GM21526 (cell line): Measurements from ENCODE around the gene YBX1.

Source experiments
- ATAC-seq: cut with Tn5 transposase; IDR thresholded peaks from one replicate; pipeline ENCODE4 v1.9.1; 2021; ENCODE audit warnings: moderate library complexity; ENCODE audit not compliant: unreplicated experiment, low FRiP score

YBX1 gene

GRCh38 chr1:42733415-42734200, 51.4 kb downstream of the YBX1 start:
- ATAC-seq = no peak

- ATAC-seq = no peak
These were observed 52.2 kb downstream of the YBX1 start for GRCh38 chr1:42734201-42735035.

DNA sequence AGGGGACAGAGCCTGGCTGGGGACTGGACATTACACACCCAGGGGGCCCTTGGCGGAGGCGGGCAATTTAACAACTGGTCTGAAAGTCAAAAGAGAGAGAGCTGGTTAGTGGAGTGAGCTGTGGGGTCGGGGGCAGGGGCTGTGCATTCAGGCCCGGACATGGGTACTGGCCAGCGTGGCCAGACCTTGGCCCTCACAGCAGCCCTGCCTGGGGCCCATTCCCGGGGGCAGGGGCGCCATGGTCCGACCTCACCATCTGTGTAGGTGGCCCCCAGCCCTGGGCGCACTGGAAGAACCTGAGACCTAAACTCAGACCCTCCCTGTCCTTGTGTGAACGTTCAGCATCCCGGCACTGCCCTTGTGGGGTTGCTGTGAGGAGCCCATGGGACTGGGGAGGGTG, 52.8 kb downstream of the YBX1 start:
- ATAC-seq = no peak

DNA sequence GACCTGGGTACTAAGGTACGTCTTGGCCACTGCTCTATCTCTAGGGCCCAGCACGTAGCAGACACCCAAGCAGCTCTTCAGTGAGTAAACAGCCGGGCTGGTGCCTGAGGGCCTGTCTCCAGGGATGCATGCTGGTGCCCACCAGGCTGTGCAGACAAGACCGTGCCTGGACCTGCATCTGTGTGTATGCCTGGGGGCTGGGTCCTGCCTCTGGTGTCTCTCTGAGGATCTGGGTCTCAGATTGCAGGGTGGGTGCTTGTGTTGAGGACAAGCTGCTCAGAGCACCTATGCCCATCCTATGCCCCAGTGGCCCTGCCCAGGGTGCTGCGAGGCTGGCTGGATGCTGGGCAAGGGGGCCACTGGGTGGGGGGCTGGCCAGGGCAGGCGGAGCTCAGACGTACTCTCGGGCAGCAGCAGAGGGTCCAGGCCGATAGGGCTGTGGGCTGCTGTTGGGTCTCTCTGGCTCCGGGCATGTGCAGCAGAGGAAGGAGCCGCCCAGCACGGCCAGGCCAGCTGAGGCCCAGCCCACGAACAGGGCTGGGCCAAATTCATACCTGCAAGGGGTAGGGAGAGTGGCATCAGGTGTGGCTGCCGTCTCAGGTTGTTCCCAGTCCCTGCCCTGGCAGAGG, 53.4 kb downstream of the YBX1 start:
- ATAC-seq = no peak

GRCh38 chr1:42736152-42736551, 53.9 kb downstream of the YBX1 start:
- ATAC-seq = no peak

GRCh38 chr1:42736571-42737200, 54.5 kb downstream of the YBX1 start:
- ATAC-seq = no peak

- no peak for ATAC-seq
These were observed 55.0 kb downstream of the YBX1 start for GRCh38 chr1:42737257-42737656.

- ATAC-seq = no peak
These were observed 55.9 kb downstream of the YBX1 start for GRCh38 chr1:42737986-42738677.

GRCh38 chr1:42738678-42739226, 56.5 kb downstream of the YBX1 start:
- no peak for ATAC-seq

- no peak for ATAC-seq
These were observed 57.8 kb downstream of the YBX1 start, which contains the start of gene CLDN19 for GRCh38 chr1:42739753-42740700. Gene CLDN19 (minus strand): TSS chr1:42740236. CDS start chr1:42740063, 173 bp downstream.

GRCh38 chr1:42740851-42741580, 58.8 kb downstream of the YBX1 start:
- no peak for ATAC-seq

- ATAC-seq = no peak
These were observed 59.5 kb downstream of the YBX1 start for GRCh38 chr1:42741706-42742105.

DNA sequence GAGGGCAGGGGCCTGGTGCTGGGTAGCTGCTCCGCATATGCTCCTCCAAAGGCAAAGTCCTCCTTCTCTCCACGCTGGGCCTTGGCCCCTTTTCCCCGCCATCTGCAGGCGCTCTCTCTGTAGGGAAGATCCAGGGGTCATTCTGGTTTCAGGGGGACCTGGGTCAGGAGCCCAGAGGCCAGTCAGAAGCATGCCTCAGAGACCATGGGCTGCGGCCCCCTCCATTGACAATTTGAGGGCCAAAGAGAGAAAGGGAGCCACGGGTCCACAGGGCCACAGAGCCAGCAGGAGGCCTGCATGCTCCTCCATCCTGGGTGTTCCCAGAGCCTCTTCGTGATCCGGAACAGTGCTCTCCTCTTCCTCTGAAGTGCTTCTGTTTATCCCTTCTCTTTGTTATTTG, 59.9 kb downstream of the YBX1 start:
- no peak for ATAC-seq

DNA sequence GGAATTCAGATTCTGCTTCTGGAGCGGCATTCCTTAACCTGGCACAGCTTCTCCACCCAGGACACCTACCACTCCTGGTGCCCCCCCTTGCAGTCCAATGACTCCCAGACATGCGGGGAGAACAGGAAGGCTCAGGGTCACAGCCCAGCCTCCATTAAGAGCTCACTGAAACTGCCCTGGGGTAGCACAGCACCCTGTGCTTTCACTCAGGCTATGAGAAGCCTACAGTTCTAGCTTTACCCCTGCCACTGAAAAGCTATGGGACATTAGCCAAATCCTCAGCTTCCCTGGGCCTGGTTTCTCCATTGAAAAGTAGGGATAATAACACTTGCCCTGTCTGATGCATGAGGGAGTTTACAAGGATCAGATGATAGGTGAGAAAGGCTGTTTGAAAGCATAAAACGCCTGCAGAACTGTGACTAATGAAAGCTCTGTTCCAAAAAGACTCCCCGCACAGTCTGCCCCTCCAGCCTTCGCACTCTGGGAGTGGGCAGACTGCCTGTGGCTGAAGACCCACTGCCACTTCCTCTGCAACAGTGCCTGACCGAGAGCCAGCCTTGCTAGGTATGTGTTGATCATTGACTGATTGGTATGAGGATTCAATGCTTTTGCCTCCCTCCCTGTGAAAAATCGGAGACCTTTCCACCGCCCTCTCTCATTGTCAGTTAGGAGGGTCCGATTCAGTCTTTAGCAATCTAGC, 60.5 kb downstream of the YBX1 start:
- no peak for ATAC-seq

DNA sequence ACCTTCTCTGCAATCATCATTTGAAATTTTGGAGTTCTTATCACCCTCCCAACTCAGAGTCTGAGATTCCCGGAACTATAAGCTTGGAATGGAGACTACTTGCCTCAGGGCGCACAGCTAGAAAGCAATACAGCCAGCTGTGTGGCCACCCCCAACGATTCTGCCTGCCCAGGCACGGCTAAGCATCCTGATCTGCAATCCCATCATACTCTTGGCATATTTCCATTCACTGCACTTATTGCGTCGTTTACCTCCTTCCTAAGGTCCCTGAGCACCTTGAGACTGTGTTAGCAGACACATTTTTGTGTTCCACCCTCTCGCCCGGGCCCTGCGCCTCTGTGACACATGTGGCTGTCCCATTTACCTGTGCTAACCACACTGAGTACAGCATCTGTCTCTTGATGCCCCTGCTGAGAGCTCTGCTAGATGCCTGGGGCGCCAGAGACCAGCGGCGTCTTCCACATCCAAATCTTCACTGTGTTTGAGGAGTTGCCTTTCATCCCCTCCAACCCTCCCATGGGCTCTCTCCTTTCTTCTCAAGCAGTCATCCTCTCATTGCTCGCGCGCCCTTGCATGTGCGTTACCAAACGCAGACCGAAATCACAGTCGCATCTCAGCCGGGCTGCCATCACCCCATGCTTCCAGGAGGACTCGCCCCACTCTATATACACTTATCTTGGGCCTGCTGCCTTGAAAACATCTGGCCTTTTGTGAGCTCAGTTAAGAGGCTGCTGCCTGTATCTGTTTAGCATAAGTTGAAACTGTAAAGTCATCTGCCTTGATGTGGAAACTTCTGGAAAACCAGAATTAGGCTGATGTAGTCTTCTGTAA, 61.3 kb downstream of the YBX1 start:
- no peak for ATAC-seq

DNA sequence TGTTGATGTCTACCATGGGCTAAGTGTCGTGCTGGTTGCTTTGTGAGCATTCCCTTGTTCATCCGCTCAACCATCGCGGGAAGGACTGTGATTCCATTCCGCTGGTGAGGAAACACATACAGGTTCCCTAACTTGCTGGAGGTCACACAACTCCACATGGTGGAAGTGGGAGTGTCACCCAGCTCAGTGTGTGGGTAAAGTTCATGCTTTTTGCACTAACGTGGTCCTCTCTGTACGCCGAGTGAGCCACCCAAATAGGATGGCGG, 61.9 kb downstream of the YBX1 start:
- ATAC-seq = no peak

GRCh38 chr1:42745851-42746250, 63.6 kb downstream of the YBX1 start:
- no peak for ATAC-seq
